Mucosa of rectum (tissue), 2 donors: ENCODE data around the gene ZFY.
"Not testable (repeated sequence)": the region's sequence is repeated elsewhere in the genome, so short reads cannot be mapped to it uniquely, and the experiment has no call there.

Experiments
- H3K27ac ChIP-seq, 2 donors: one replicate each; pipeline ENCODE4 v1.7.0; 2013; ENCODE audit warnings: inconsistent platforms in 2 of 2, low read depth in 2 of 2, low read length in 2 of 2
- H3K27me3 ChIP-seq, 2 donors: one replicate each; pipeline ENCODE4 v1.7.0; 2013; ENCODE audit warnings: low read length in 2 of 2; ENCODE audit not compliant: control insufficient read depth in 2 of 2, insufficient read depth in 2 of 2
- H3K36me3 ChIP-seq, 2 donors: one replicate each; pipeline ENCODE4 v1.7.0; 2013; ENCODE audit warnings: low read length in 2 of 2; ENCODE audit not compliant: control insufficient read depth in 2 of 2, insufficient read depth in 2 of 2
- H3K4me1 ChIP-seq, 2 donors: one replicate each; pipeline ENCODE4 v1.7.0; 2013; ENCODE audit warnings: low read length in 2 of 2, mild to moderate bottlenecking in 1 of 2; ENCODE audit not compliant: control insufficient read depth in 2 of 2, insufficient read depth in 2 of 2
- H3K4me3 ChIP-seq, 2 donors: one replicate each; pipeline ENCODE4 v1.7.0; 2013; ENCODE audit warnings: low read length in 2 of 2
- H3K9ac ChIP-seq, 2 donors: one replicate each; pipeline ENCODE4 v1.7.0; 2013; ENCODE audit warnings: low read length in 2 of 2, low read depth in 1 of 2, mild to moderate bottlenecking in 1 of 2
- H3K9me3 ChIP-seq, 2 donors: one replicate each; pipeline ENCODE4 v1.7.0; 2013; ENCODE audit warnings: low read length in 2 of 2; ENCODE audit not compliant: control insufficient read depth in 2 of 2
- donor health status: healthy.
- donor health status: Normal muscosa, but diverticular disease.

ZFY gene

DNA sequence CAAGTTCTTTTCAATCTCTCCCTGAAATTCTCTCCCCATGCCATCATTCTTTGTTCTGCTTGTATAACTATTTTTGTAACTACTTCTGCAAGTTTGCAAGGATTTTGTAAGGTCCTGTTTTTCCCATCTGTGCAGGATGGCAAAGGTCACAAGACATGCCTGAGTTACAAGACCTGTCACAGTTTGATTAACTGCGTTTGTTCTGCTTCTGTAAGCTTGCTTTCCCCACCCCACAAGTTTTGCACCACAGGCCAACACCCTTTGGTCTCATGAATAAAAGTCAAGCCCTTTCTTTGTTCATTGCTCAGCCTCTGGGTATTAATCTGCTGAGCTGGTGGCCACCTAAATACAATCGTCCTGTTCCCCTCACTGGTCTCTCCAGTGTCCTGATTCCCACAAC is 70.8 kb downstream of the ZFY start:
- not testable (repeated sequence) for H3K4me3 ChIP-seq, H3K4me1 ChIP-seq, H3K27ac ChIP-seq, H3K9ac ChIP-seq, H3K36me3 ChIP-seq, H3K9me3 ChIP-seq, H3K27me3 ChIP-seq

- Histone ChIP-seq H3K36me3 (no peaks in the 10 kb centered on the region), H3K27ac (no peak overlapping the region), H3K4me3 (no peak overlapping the region), H3K4me1 (no peaks in the 10 kb centered on the region), H3K27me3 (no peaks in the 10 kb centered on the region), H3K9ac (no peak overlapping the region), H3K9me3 (no peaks in the 10 kb centered on the region)
Measured at GRCh38 chrY:3007967-3008366, 72.8 kb downstream of the ZFY start.

DNA sequence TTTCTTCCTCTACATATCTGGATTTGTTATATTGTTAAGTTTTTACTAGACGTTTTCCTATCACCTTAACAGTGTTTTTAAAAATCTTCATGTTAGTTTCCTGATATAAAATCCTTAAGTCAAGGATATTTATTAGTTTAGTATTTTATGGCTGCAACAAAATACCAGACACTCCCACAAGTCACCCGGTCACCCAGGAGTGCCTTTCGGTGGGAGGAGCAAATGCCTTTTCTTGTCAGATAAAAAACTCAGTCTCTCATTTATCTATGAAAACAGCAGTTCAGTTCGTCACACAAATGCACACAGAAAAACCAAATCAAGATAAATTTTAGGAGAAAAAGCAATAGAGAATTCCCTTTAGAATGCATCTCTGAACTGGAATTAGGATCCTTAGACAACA is 77.0 kb downstream of the ZFY start:
- Histone ChIP-seq H3K4me1 (no peaks in the 10 kb centered on the region), H3K9me3 (no peaks in the 10 kb centered on the region), H3K27ac (no peak overlapping the region)

GRCh38 chrY:3016594-3016993 is 81.4 kb downstream of the ZFY start:
- Histone ChIP-seq H3K36me3 (no peaks in the 10 kb centered on the region), H3K9me3 (no peaks in the 10 kb centered on the region), H3K27ac (no peak overlapping the region), H3K4me3 (no peak overlapping the region), H3K4me1 (no peaks in the 10 kb centered on the region), H3K27me3 (no peaks in the 10 kb centered on the region), H3K9ac (no peak overlapping the region)

More for the DNA sequence above, 77.0 kb downstream of the ZFY start:
- Histone ChIP-seq H3K27me3 (no peaks in the 10 kb centered on the region), H3K9ac (no peak overlapping the region), H3K36me3 (no peaks in the 10 kb centered on the region), H3K4me3 (no peak overlapping the region)

DNA sequence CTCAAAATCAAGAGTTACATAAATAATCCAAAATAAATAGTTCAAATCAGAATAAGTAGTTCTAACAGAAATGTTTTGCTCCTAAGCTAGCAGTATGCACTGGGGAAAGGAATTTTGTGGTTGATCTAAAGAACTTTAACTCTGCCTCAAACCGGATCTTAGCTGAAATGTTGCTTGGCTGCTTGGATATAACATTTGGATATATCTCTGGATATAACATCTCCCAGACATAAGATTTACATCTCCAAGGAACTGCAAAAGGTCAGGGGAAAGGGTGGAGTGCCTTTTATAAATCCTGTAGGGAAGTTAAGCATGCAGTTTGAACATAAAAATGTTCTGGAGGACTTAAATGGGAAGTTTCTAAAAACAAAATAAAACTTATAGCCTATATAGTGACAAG is 83.4 kb downstream of the ZFY start:
- Histone ChIP-seq H3K4me3 (no peak overlapping the region), H3K27ac (no peak overlapping the region), H3K4me1 (no peaks in the 10 kb centered on the region), H3K27me3 (no peaks in the 10 kb centered on the region), H3K36me3 (no peaks in the 10 kb centered on the region), H3K9ac (no peak overlapping the region), H3K9me3 (no peaks in the 10 kb centered on the region)

GRCh38 chrY:3019584-3019983 is 84.4 kb downstream of the ZFY start:
- H3K9me3 ChIP-seq, result no peaks in the 10 kb centered on the region
- H3K27ac ChIP-seq, result no peak overlapping the region
- no peaks in the 10 kb centered on the region for H3K36me3 ChIP-seq
- no peaks in the 10 kb centered on the region for H3K4me1 ChIP-seq
- no peaks in the 10 kb centered on the region for H3K27me3 ChIP-seq
- H3K9ac ChIP-seq, result no peak overlapping the region
- H3K4me3 ChIP-seq, result no peak overlapping the region

GRCh38 chrY:3021176-3021575 is 86.0 kb downstream of the ZFY start:
- H3K4me1 ChIP-seq, result no peaks in the 10 kb centered on the region
- H3K27ac ChIP-seq, result no peak overlapping the region
- no peaks in the 10 kb centered on the region for H3K9me3 ChIP-seq
- H3K4me3 ChIP-seq, result no peak overlapping the region
- H3K36me3 ChIP-seq, result no peaks in the 10 kb centered on the region
- no peaks in the 10 kb centered on the region for H3K27me3 ChIP-seq
- H3K9ac ChIP-seq, result no peak overlapping the region

DNA sequence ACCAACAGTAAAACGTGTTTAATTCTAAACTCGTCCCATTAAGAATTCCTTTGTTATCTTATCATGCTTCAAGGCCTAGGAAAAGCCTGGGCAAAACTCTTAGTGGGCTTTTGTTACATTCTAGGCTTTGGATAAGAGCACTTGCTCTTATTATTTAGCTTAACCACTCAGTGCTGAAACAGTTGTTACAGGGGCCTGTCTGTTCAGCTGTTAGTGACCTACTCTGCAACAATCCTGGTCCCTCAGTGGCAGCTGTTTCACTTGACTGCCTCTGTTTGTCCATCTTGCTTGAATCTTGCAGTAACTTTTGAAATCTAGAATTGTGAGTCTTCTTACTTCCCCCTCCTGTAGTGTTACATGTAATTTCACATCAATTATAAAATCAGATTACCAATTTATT is 88.4 kb downstream of the ZFY start:
- Histone ChIP-seq H3K27ac (no peak overlapping the region), H3K9ac (no peak overlapping the region), H3K36me3 (no peaks in the 10 kb centered on the region), H3K4me1 (no peaks in the 10 kb centered on the region), H3K27me3 (no peaks in the 10 kb centered on the region), H3K4me3 (no peak overlapping the region), H3K9me3 (no peaks in the 10 kb centered on the region)

DNA sequence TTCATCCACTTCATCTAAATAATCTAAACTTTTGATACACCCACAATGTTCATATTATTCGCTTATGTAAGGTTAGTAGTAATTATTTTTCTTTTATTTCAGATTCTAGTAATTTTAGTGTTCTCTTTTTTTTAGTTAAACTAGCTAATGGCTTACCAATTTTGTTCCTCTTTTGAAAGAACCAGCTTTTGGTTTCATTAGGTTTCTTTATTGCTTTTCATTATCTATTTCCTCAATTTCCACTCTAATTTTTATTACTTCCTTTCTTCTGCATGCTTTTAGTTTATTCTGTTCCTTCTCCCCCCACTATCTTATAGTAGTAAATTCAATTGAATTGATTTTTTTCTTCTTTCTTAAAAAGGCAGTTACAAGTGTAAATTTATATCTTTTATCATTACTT is 90.2 kb downstream of the ZFY start:
- Histone ChIP-seq H3K27ac (no peak overlapping the region), H3K4me3 (no peak overlapping the region), H3K4me1 (no peaks in the 10 kb centered on the region), H3K27me3 (no peaks in the 10 kb centered on the region), H3K9me3 (no peaks in the 10 kb centered on the region), H3K36me3 (no peaks in the 10 kb centered on the region), H3K9ac (no peak overlapping the region)
